Activated CD4-positive, alpha-beta T cell treated with anti-CD3 and anti-CD28 coated beads, Interleukin-2, amount 50 U/mL, for 1 hour (primary cell): ENCODE results near the gene UBAC2.

Source experiments
- DNase-seq: peaks from one replicate; pipeline ENCODE4 v3.0.0-alpha.2; 2020

UBAC2 gene

GRCh38 chr13:99250982-99251825 lies 50.5 kb downstream of the UBAC2 start:
- DNase-seq: no peak

GRCh38 chr13:99251921-99252320 lies 51.3 kb downstream of the UBAC2 start:
- no peak for DNase-seq

GRCh38 chr13:99254830-99255229 lies 54.2 kb downstream of the UBAC2 start:
- no peak for DNase-seq

- no peak for DNase-seq
Observed at GRCh38 chr13:99255271-99255670, 54.6 kb downstream of the UBAC2 start.

GRCh38 chr13:99256283-99256682 lies 55.6 kb downstream of the UBAC2 start:
- no peak for DNase-seq

GRCh38 chr13:99256709-99257108 lies 56.1 kb downstream of the UBAC2 start:
- DNase-seq: no peak

- no peak for DNase-seq
Observed at GRCh38 chr13:99257291-99257690, 56.6 kb downstream of the UBAC2 start.

- peak; percentile 26 for DNase-seq
Observed at GRCh38 chr13:99258210-99258860, 57.7 kb downstream of the UBAC2 start, which contains the start of gene GPR18. Gene GPR18, minus strand, starts transcription at chr13:99258379. Its CDS starts 2,507 bp downstream, at chr13:99255872.

GRCh38 chr13:99258946-99259345 lies 58.3 kb downstream of the UBAC2 start:
- DNase-seq: no peak

- DNase-seq: no peak
Observed at GRCh38 chr13:99260216-99260615, 59.6 kb downstream of the UBAC2 start.

- no peak for DNase-seq
Observed at GRCh38 chr13:99261059-99261458, 60.4 kb downstream of the UBAC2 start.

GRCh38 chr13:99263126-99263785 lies 62.6 kb downstream of the UBAC2 start:
- no peak for DNase-seq

GRCh38 chr13:99264051-99264450 lies 63.4 kb downstream of the UBAC2 start:
- no peak for DNase-seq

GRCh38 chr13:99265162-99265800 lies 64.6 kb downstream of the UBAC2 start:
- DNase-seq: no peak

GRCh38 chr13:99265821-99266426 lies 65.3 kb downstream of the UBAC2 start:
- DNase-seq: no peak

- DNase-seq: no peak
Observed at GRCh38 chr13:99266827-99267226, 66.2 kb downstream of the UBAC2 start.

GRCh38 chr13:99267927-99268326 lies 67.3 kb downstream of the UBAC2 start:
- no peak for DNase-seq

GRCh38 chr13:99268822-99269221 lies 68.2 kb downstream of the UBAC2 start:
- DNase-seq: no peak

GRCh38 chr13:99269627-99270241 lies 69.1 kb downstream of the UBAC2 start:
- DNase-seq: no peak

- no peak for DNase-seq
Observed at GRCh38 chr13:99270518-99270917, 69.9 kb downstream of the UBAC2 start.

- no peak for DNase-seq
Observed at GRCh38 chr13:99271249-99271648, 70.6 kb downstream of the UBAC2 start.

- no peak for DNase-seq
Observed at GRCh38 chr13:99272481-99272880, 71.8 kb downstream of the UBAC2 start.
